Astrocyte (in vitro differentiated cells and primary cell): Measurements from ENCODE around the gene CIT. TPM values are rescaled to one million over a fixed set of nuclear protein-coding genes. Genes with fewer than 3 reads are reported as not detected.

Experiments used
- DNase-seq: peaks from one replicate; pipeline ENCODE4 v3.0.0-alpha.2; 2010; ENCODE audit warnings: low read depth
- FAIRE-seq: peaks from 2 replicates; lab custom pipeline; 2011; peaks lifted over from hg19 to GRCh38; lab: Jason Lieb, UNC
- H2AFZ ChIP-seq: 2 replicates; pipeline ENCODE4 v1.6.0; 2012; ENCODE audit warnings: low read depth, low read length, inconsistent platforms
- H3K27ac ChIP-seq: 2 replicates; pipeline ENCODE4 v1.5.1; 2011; ENCODE audit warnings: low read depth, low read length, inconsistent platforms
- H3K27me3 ChIP-seq: 2 replicates; pipeline ENCODE4 v1.6.0; 2011; ENCODE audit warnings: low read length, inconsistent platforms; ENCODE audit not compliant: insufficient read depth
- H3K36me3 ChIP-seq: 2 replicates; pipeline ENCODE4 v1.5.1; 2011; ENCODE audit warnings: low read length, inconsistent platforms; ENCODE audit not compliant: insufficient read depth
- H3K4me1 ChIP-seq: 2 replicates; pipeline ENCODE4 v1.5.1; 2011; ENCODE audit warnings: low read length, inconsistent platforms; ENCODE audit not compliant: insufficient read depth
- H3K4me2 ChIP-seq: 2 replicates; pipeline ENCODE4 v1.6.0; 2012; ENCODE audit warnings: low read length, inconsistent platforms
- H3K4me3 ChIP-seq: 2 replicates; pipeline ENCODE4 v1.5.1; 2011; ENCODE audit warnings: low read depth, mild to moderate bottlenecking, low read length, inconsistent platforms; ENCODE audit not compliant: insufficient read depth
- H3K79me2 ChIP-seq: 2 replicates; pipeline ENCODE4 v1.6.0; 2012; ENCODE audit warnings: mild to moderate bottlenecking, low read length, inconsistent platforms; ENCODE audit not compliant: insufficient read depth
- H3K9ac ChIP-seq: 2 replicates; pipeline ENCODE4 v1.6.0; 2012; ENCODE audit warnings: mild to moderate bottlenecking, low read length, inconsistent platforms
- H3K9me3 ChIP-seq: 2 replicates; pipeline ENCODE4 v1.5.1; 2012; ENCODE audit warnings: low read depth, mild to moderate bottlenecking, low read length, inconsistent platforms; ENCODE audit not compliant: insufficient read depth
- H4K20me1 ChIP-seq: 2 replicates; pipeline ENCODE4 v1.6.0; 2012; ENCODE audit warnings: low read length, inconsistent platforms; ENCODE audit not compliant: insufficient read depth
- H3K27ac Mint-ChIP-seq: one replicate; pipeline ENCODE4 v1.8.0; 2021; ENCODE audit warnings: mild to moderate bottlenecking, mixed read lengths; ENCODE audit not compliant: unreplicated experiment
- H3K27me3 Mint-ChIP-seq: one replicate; pipeline ENCODE4 v1.8.0; 2021; ENCODE audit warnings: low read depth, mixed read lengths; ENCODE audit not compliant: unreplicated experiment
- H3K36me3 Mint-ChIP-seq: one replicate; pipeline ENCODE4 v1.8.0; 2021; ENCODE audit warnings: low read depth, mixed read lengths; ENCODE audit not compliant: unreplicated experiment
- H3K4me1 Mint-ChIP-seq: one replicate; pipeline ENCODE4 v1.8.0; 2021; ENCODE audit warnings: low read depth, mixed read lengths; ENCODE audit not compliant: unreplicated experiment
- H3K4me3 Mint-ChIP-seq: one replicate; pipeline ENCODE4 v1.8.0; 2021; ENCODE audit warnings: mild to moderate bottlenecking, moderate library complexity, mixed read lengths; ENCODE audit not compliant: unreplicated experiment
- H3K9me3 Mint-ChIP-seq: one replicate; pipeline ENCODE4 v1.8.0; 2021; ENCODE audit warnings: mild to moderate bottlenecking, mixed read lengths; ENCODE audit not compliant: unreplicated experiment
- CTCF ChIP-seq: IDR thresholded peaks from 2 replicates; pipeline ENCODE4 v1.5.1; 2011; ENCODE audit warnings: low read depth, mild to moderate bottlenecking, inconsistent platforms, low read length, moderate library complexity; ENCODE audit not compliant: insufficient read depth
- EZH2 ChIP-seq: IDR thresholded peaks from 2 replicates; pipeline ENCODE4 v1.6.1; 2012; ENCODE audit warnings: mild to moderate bottlenecking, low read length, inconsistent platforms; ENCODE audit not compliant: insufficient read depth
- total RNA-seq: library from RNA; stranded (reverse); gene quantifications from 2 replicates; pipeline ENCODE4 v1.2.1, GENCODE V29; 2021

Gene CIT
- total RNA-seq, 1 donor from 2014 or later: 4.5 TPM

DNA sequence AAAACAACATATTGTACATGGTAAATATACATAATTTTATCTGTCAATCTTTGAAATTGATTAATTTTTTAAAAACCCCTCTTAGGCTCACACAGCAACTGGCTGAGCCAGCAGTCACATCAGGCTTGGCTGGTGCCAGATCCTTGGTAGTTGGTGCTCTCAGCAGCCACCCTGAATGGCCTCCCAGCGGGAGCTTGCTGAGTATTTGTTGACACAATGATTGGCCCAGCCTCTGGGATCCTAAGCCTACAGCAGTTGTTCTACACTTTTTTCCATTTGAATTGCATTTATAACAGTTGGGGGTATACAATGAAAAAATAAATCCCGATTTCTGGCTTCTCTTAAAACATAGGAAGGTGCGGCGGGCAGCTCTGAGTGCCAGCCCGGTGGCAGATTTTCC lies 198.0 kb downstream of the CIT start:
- Histone ChIP-seq H3K4me2 (no peak overlapping the region), H3K36me3 (peaks cover 59% of the 10 kb centered on the region), H2AFZ (no peak overlapping the region), H3K79me2 (no peaks in the 10 kb centered on the region), H3K27ac (no peak overlapping the region), H3K4me1 (peaks cover 5% of the 10 kb centered on the region), H3K4me3 (no peak overlapping the region), H4K20me1 (peaks cover 9% of the 10 kb centered on the region), H3K9me3 (no peaks in the 10 kb centered on the region), H3K27me3 (no peaks in the 10 kb centered on the region), H3K9ac (no peak overlapping the region)
- no peak for FAIRE-seq
- TF ChIP-seq EZH2: no peak
- no peak for TF ChIP-seq CTCF
- H3K4me1 Mint-ChIP-seq: no peaks in the 10 kb centered on the region
- peaks cover 2% of the 10 kb centered on the region for H3K9me3 Mint-ChIP-seq
- no peaks in the 10 kb centered on the region for H3K27me3 Mint-ChIP-seq
- DNase-seq: no peak
- no peak overlapping the region for H3K27ac Mint-ChIP-seq
- peaks cover 23% of the 10 kb centered on the region for H3K36me3 Mint-ChIP-seq
- peak overlapping the region; percentile 12 for H3K4me3 Mint-ChIP-seq

GRCh38 chr12:119678459-119678858 lies 198.7 kb downstream of the CIT start:
- Histone ChIP-seq H3K36me3 (peaks cover 63% of the 10 kb centered on the region), H3K4me2 (no peak overlapping the region), H3K4me3 (no peak overlapping the region), H3K27me3 (no peaks in the 10 kb centered on the region), H4K20me1 (peaks cover 15% of the 10 kb centered on the region), H3K79me2 (no peaks in the 10 kb centered on the region), H3K9ac (no peak overlapping the region), H3K9me3 (no peaks in the 10 kb centered on the region), H2AFZ (no peak overlapping the region), H3K27ac (no peak overlapping the region), H3K4me1 (peaks cover 5% of the 10 kb centered on the region)
- TF ChIP-seq CTCF (no peak), EZH2 (no peak)
- Mint-ChIP-seq H3K4me3 (no peak overlapping the region), H3K36me3 (peaks cover 28% of the 10 kb centered on the region), H3K9me3 (peaks cover 2% of the 10 kb centered on the region), H3K4me1 (no peaks in the 10 kb centered on the region), H3K27ac (no peak overlapping the region), H3K27me3 (no peaks in the 10 kb centered on the region)
- no peak for FAIRE-seq
- peak; percentile 62 for DNase-seq

DNA sequence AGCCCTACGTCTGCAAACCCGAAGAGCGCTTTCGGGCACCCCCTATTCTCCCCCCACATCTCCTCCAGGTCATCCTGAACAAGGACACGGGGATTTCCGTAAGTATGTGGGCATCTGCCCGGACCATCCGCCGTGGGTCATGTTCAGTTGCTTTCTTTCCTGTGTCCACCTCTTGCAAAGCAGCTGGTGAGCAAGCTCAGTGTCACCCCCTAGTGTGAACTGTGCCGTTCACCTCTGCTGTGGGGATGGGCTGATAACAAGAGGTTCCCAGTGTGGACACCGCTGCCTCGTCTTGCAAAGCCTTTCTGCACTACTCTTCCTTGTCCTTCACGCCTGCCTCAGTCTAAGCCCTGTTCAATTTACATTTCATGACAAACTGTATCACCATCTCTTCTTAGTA lies 200.5 kb downstream of the CIT start:
- Histone ChIP-seq H3K4me1 (no peaks in the 10 kb centered on the region), H3K4me2 (no peak overlapping the region), H4K20me1 (peaks cover 17% of the 10 kb centered on the region), H3K9me3 (no peaks in the 10 kb centered on the region), H3K27me3 (no peaks in the 10 kb centered on the region), H3K79me2 (peaks cover 2% of the 10 kb centered on the region), H3K36me3 (peaks cover 68% of the 10 kb centered on the region), H3K27ac (no peak overlapping the region), H3K4me3 (no peak overlapping the region), H2AFZ (no peak overlapping the region), H3K9ac (no peak overlapping the region)
- Mint-ChIP-seq H3K27ac (no peak overlapping the region), H3K4me1 (no peaks in the 10 kb centered on the region), H3K36me3 (peaks cover 25% of the 10 kb centered on the region), H3K27me3 (no peaks in the 10 kb centered on the region), H3K4me3 (no peak overlapping the region), H3K9me3 (no peaks in the 10 kb centered on the region)
- DNase-seq (no peak), FAIRE-seq (no peak)
- TF ChIP-seq EZH2: no peak
- no peak for TF ChIP-seq CTCF
